GM03348 (cell line): ENCODE data around the gene RASGRP4.

ENCODE experiments used
- DNase-seq: peaks from one replicate; pipeline ENCODE4 v3.0.0; 2012; ENCODE audit warnings: low spot score

RASGRP4 gene

DNA sequence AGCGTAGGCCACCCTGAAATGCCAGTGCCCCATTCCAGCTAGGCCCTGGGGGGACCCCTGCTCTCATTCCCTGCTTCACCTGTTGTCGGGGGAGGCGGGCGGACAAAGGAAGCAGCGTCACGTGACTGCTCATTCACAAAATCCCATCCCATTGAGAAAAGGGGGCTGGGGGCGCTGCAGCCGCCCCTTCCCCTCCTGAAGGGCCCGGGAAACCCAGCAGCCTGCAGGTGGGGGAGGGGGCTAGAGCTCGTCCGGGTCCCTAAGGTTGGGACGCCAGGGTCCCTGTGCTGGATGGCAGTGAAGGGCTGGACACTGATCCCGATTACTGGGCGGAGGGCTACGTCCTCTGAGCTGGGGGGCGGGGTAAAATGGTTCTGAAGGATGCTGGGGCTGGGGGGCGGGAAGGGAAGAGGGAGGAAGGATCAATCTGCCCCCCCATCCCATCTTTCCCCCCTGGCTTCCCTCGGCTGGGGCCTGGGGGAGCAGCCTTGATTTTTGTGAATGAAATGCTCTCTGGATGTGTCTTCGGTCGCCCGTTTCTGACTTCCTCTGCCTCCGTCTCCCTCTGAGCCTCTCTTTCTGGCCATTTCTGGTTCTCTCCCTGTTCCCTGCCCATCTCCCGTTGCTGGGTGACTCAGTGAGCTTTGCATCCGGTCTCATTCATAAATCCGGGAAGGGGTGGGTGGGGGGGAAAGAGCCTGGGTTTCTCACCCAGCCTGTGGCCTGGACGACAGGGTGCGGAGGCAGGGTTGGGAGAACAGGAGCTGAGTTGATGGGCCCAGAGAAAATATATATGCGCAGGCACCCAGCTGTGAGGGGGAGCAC lies 36.7 kb downstream of the RASGRP4 start:
- peak; percentile 89 for DNase-seq

DNA sequence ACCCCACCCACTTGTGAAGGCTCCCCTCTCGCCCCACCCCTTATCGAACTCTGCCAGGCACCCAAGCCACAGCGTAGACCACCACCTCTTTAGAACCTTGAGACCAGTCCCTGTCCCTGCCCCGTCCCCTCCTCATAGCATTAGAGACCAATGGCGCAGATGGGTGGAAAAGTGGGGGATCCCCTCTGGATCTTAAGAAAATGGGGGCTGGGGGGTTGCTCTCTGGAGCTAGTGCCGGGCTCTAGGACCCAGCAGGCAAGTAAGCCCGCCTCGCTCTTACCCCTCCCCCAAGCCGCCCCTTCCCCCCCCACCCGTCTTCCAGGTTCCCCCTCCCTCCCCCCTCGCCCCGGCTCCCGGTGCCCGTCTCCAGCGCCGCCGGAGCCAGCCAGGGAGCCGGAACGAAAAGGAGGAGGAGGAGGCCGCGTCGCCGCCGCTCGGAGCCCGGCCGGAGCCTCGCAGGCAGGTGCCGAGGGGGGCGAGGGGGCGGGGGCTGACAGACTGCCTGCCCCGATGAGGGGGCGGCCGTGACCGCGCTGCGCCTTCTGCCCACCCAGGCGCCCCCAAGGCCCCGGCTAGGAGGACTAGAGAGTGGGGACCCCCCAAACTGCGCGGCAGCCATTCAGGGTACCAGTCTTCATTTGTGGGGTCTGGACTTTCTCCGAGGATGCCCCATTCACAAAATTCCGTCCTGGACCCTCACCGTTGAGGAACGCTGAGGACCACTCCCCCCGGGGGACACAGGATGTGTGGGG lies 37.5 kb downstream of the RASGRP4 start, which contains the start of gene SPRED3:
Gene SPRED3 (plus strand): TSS at position 349 of the 752 bp plus-strand sequence. CDS start 1,606 bp downstream, outside the sequence.
- DNase-seq: peak; percentile 80

DNA sequence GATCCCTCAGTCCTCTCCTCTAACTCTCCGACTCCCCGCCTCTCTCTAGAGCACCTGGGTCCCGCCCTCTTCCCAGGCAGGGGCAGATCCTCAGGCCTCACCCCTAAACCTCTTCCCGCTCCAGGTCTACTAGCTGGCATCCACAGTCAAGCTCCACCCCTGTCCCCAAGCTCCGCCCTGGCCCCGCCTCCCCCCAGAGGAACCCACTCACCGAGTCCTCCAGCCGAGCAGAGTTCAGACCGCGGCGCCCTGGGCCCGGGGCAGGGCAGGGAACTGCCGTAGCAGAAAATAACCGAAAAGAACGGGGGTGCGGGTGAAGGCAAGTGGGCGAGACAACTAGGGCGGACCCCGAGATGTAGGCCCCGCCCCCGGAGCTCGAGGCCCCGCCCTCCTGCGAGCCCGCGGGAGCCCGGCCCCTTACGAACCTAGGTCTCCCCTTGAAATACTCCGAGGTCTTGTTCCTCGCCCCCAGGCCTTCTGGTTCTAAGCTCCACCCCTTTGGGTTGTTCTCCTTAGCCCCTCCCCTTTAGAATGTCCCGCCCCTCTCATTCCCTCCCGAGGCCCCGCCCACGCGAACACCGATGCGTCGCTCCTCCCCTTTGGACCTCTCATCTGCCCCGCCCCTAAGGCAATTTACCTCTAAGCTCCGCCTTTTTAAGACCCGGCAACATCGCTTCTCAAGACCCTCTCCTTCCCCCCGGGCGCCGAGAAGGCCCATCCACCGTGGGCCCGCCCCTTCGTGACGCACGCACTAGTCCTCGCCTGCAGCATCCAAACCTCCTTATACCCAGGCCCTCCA lies 38.3 kb downstream of the RASGRP4 start, which contains the start of gene GGN:
Gene GGN (minus strand): TSS at position 485 of the 799 bp plus-strand sequence. CDS start 773 bp downstream, outside the sequence.
- DNase-seq: peak; percentile 96

DNA sequence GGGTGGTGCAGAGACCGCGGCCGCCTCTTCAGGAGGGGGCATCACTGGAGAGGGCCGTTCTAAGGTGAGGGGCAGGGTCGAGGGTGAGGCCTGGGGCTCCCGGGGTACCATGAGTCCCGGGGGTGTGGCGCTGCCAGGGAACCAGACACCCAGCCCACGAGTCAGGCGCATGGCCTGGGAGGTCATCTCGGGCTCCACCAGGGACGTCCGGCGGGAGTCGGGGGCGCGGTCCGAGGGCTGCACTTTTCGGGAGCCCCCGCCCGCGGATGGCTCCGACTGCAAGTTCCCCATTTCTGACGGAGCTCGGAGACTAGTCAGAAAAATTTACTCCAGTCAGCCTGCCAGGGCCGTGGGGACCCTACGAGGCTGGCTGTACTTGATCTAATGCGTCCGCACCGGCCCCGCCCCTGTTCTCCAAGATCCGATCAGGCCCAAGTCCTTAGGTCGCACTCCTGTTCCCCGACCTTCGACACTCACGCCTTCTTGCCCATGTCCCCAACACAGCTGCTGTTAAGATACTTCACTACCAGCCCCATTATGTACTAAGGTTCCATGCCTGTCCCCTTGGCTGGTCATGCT lies 39.0 kb downstream of the RASGRP4 start:
- DNase-seq: peak; percentile 13

DNA sequence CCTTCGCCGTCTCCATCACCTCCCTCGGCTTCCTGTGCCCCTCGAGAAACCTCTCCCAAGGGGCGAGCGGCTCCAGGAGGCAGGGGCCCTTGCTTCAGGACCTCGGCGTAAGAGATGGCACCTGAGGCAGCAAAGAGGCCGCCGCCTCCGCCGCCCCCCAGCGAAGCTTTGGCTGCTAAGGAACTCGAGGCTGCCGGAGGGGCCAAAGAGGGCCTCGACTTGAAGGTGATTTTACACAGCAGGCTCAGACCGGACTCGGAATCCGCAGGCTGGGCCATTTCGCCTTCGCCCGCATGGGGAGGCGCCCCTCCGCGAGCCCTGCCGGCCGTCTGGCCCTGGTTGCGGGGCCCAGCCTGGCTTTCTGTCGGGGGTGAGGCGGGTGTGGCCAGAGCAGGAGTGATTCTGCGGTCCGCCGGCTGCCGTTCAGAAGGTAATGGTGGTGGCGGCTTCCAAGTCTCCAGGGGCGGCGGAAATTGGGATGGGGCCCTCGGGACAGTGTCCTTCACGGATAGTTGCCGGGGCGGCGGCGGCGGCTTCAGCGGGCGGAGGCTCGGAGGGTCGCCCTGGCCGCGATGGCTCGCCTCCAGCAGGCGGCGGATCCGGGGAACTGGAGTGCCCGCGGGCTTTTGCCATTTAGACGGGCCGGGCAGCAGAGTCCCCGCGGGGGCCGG lies 39.6 kb downstream of the RASGRP4 start:
- no peak for DNase-seq

DNA sequence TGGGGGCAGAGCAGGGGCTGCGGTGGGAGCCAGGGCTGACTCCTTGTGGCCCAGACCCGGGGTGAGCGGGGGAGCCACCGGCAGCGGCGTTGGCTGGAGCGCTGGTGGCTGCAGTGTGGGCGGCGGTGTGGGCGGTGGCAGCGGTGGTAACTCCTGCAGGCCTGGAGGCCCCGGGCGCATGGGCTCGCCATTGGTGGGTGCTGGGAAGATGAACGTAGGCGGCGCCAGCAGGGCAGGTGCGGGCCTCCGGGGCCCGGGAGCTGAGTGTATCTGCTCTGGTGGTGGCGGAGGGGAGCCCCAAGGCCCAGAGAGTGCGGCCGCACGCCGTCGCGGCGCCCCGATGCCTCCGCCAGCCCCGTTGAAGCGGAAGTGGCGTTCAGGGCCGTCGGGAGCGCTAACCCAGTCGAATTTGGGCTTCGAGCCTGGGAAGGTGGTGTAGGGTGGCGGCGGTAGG lies 40.2 kb downstream of the RASGRP4 start:
- DNase-seq: no peak

DNA sequence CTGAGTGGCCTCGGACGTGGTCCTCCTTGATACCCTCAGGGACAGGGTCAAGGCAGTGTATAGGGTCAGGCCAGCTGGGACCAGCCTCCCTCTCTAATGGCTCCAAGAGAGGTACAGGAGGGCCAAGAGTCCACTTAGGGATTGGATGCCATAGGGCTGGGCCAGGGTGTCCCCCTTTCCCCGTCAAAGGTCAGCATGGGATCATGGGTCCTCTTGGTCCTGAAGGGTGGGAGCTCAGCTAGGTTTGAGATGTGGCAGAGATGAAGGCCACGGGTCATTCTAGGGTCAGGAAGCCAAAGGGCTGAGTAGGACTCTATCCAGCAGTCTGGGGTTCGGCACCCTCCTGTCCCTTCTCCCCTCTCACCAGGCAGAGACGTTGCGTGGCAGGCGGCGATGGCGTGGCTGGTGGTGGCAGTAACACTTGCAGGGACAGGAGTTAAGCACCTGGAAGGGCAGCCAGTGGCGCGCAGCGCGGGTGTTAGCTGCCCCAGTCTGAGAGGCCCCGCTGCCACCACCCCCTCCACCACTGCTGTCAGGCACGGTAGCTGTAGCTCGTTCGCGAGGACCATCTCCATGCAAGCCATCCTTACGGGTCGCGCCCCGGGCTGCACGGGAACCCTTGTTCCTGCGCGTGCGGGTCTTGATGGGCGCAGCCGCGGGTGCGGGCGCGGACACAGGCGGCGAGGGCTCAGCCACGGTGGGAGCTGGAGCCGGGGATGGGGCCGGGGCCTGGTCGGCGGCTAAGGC lies 40.8 kb downstream of the RASGRP4 start:
- DNase-seq: no peak

DNA sequence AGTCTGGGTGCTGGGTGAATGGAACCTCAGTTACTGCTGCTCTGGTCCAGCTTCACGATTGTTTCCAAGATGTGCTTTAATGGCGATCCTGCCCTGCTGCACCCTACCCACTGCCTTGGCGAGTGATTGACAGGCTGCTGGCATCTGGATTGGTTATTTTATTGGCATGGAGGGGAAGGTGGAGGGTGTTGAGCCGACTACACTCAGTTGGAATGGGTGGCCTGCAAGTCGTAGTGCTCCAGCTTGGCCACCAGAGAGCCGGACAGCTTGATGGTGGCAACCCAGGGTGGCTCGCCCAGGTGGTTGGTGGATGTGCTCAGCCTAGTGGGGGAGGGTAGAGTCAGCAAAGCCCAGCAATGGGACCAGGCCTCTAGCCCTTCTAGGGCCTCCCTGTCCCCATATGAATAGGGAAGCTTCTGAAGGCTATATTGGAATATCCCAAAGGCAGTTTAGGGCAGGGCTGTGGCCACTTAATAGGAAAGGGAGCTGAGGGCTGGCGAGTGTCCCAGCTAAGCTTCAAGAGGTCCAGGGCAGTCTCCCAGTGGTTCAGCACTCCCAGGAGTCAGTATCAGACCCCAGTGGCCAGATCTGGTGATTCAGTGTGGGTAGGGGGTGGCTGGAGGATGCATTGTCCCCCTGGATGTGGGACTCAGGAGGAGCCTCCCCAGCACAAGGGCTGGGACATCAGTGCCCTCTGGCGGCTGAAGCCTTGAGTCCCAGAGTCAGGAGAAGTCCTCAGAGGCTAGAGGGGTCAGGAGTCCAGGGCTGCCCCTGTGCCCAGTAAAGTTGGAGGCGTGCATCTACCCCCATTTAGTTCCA lies 41.6 kb downstream of the RASGRP4 start:
- DNase-seq: peak; percentile 59

DNA sequence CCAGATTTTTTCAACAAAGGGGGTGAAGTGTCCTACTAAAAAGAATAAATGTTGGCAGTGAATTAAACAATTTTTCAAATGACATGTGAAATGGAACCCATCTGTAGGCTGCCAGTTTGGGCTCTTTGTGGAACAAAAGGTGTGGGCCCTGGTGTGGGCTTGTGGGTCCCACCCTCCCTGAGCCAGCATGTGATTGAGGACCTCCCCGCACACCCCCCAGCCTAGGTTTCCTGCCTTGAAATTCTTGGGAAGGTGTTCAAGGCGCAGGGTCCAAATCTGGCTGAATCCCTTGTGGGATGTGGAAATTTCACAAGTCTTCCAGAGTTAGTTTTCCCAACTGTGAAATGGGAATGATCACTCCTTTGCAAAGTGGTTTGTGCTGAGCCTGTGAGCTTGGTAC lies 42.3 kb downstream of the RASGRP4 start:
- no peak for DNase-seq

DNA sequence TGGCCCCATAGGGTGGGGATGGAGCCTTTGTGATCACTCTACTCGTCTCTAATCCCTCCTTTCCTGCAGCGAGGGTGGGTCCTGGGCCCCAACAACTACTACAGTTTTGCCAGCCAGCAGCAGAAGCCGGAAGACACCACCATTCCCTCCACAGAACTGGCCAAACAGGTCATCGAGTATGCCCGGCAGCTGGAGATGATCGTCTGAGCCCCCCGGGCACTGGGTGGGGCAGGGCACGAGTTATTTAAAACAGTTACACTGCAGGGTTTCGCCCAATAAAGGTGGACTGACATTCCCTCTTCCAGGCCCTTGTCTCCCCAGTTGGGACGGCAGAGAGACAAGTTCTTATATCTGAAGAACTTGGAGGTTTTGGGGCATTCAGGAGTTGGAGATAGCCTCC lies 42.8 kb downstream of the RASGRP4 start:
- DNase-seq: no peak

DNA sequence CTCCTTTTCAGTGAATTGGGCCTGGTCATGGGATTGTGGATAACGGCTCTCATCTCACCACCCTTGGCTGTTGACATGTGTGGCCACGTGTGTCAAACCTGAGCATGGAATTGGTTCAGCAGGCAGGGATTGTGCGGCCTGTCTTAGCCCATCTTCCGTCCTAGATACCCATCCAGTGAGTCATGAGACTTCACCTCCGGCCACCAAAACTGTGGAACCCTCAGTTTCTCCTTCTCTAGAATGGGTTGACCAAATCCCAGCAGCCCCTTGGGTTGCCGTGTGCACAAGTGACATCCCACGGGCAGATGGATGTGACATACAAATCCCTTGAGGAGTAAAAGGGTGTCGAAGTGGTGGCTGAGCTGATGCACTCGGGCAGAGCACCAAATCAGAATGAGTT lies 44.9 kb downstream of the RASGRP4 start:
- DNase-seq: no peak

DNA sequence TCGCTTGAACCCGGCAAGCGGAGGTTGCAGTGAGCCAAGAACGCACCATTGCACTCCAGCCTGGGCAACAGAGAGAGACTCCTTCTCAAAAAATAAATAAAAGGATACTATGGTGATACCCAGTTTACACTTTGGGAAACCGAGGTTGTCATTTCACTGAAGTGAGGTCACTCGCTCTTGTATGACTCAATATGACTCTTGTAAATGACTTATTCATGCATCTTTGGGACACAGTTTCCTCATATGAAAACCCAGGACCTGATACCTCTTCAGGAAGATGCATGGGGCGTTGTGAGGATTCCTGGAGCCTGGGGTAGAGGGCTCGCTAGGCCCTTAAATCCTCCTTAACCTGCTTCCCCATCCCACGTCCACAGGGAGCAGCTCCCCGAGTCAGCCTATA lies 47.2 kb downstream of the RASGRP4 start:
- no peak for DNase-seq

DNA sequence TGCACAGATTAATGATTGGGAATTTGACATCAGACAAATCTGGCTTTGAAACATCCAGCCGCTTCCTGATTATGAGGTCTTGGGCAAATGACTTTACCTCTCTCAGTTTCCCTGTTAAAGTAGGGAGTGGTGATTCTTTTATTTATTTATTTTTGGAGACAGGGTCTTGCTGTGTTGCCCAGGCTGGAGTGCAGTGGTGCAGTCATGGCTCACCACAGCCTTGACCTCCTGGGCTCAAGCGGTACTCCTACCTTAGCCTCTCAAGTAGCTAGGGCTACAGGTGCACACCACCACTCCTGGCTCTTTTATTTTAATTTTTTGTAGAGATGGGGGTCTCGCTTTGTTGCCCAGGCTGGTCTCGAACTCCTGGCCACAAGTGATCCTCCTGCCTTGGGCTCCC lies 49.0 kb downstream of the RASGRP4 start:
- DNase-seq: no peak

DNA sequence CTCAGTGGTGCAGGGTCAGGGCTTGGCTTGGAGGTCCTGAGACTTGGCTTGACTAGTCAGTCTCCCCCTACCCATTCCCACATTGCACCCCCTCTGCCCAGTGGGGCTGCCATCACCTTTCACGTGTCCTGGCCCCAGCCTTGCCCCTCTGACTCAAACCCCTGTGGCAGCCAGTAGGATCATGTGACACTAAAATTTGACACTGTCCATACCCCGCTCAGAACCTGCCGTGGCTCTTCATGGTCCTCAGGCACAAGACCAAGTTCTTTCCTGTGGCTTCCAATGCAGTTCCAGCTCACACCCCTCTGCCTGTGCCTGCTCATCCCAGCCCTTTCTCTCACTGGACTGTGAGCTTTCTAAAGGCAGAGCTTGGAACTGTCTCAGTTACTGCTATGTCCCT lies 49.4 kb downstream of the RASGRP4 start:
- no peak for DNase-seq

DNA sequence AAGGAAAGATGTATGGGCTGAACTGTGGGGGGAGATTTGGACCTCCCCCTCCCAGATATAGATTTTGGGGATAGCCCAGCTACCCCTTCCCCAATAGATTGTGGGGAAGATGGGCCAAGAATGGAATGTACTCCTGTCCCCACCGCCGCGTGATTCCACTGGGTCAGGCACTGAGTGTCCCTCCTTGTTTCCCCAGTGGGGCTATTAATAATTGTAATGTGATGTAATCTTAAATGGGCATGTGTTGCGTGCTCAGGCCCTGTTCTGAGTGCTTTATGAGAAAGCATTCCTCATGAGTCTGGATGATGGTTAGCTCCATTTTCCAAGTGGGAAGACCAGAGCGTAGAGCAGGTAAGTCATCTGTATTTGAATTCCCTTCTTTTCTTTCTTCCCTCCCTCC lies 50.3 kb downstream of the RASGRP4 start:
- peak; percentile 68 for DNase-seq

DNA sequence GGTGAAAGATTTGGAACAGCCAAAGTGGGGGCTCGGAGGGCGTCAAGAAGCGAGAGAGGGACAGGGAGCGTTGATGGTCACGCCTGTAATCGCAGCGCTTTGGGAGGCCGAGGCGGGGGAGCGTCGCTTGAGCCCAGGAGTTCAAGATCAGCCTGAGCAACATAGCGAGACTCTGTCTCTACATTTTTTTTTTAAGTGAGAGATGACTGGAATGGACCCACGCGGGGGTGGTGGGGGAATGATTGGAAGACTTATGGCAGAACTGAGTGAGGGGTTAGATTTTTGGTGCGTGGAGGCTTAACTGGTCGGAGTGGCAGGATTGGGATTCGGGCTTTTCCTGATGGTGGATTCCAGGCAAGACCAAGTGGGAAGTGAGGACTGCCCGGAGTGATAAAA lies 50.9 kb downstream of the RASGRP4 start:
- DNase-seq: no peak

DNA sequence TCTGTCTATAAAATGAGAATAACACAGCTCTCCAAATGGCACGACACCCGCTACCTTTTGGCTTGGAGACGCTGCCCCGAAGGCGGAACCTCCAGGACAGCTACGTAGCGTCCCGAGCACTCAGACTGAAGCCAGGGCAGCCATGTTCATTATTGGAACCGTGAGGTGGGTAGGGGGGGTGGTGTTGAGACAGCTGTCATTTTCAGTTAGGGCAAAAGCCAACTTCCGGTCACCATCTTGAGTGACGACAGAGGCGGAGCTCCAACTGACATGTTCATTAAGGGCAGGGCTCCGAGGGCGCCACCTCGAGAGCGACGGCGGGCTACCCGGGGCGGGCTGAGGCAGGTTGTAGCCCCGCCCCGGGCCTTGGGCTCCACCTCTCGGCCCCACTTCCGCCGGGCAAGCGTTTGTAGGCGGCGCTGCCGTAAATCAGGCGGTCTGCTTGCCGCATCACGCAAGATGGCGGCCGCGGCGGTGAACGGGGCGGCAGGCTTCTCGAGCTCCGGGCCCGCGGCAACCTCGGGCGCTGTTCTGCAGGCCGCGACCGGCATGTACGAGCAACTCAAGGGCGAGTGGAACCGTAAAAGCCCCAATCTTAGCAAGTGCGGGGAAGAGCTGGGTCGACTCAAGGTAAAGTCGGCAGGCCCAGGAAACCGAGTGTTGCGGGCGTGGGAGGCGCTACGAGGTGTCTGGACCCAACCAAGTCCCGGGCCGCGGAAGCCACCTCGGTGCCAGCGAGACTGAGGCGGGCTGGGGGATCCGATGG lies 51.5 kb downstream of the RASGRP4 start, which contains the start of gene PSMD8:
Gene PSMD8 (plus strand): TSS at position 240 of the 766 bp plus-strand sequence. CDS start 31 bp downstream, at position 271.
- DNase-seq: peak; percentile 98

DNA sequence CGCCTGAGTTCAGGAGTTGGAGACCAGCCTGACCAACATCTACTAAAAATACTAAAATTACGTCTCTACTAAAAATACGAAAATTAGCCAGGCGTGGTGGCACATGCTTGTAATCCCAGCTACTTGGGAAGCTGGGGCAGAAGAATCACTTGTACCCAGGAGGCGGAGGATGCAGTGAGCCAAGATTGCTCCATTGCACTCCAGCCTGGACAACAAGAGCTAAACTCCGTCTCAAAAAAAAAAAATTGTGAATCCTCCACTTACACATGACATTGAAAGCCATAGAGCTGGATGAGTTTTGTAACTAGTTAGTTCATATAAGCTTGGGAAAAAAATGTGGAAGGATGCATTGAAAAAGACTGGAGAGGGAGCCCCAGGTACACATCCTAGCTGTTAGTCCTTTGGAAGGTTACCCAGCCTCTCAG lies 52.1 kb downstream of the RASGRP4 start:
- no peak for DNase-seq

DNA sequence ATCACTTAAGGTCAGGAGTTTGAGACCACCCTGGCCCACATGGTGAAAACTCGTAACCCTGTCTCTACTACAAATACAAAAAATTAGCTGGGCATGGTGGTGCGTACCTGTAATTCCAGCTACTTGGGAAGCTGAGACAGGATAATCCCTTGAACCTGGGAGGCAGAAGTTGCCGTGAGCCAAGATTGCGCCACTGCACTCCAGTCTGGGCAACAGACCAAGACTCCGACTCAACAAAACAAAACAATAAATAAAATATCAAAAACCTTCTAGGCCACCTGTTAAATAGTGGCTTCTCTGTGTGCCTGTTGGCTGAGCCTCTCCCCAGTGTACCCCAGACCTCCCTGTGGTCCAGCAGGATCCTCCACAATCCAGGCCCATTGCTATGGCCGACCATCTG lies 54.9 kb downstream of the RASGRP4 start:
- DNase-seq: no peak
